Prostate gland (tissue), 2 donors: Measurements from ENCODE around the gene FOXRED1. TPM values are rescaled to one million over a fixed set of nuclear protein-coding genes. Genes with fewer than 3 reads are reported as not detected.
"Not testable (repeated sequence)": the region's sequence is repeated elsewhere in the genome, so short reads cannot be mapped to it uniquely, and the experiment has no call there.

ENCODE experiments used
- DNase-seq: peaks from one replicate; pipeline ENCODE4 v3.0.0-alpha.2; 2019; ENCODE audit warnings: low spot score
- H3K27ac ChIP-seq, 2 donors: fragments of 200-600 bp; sonication (generic); 2 replicates each; pipeline ENCODE4 v1.5.1; 2017 to 2019
- H3K27me3 ChIP-seq: fragments of 200-600 bp; sonication (generic); replicated peaks from 2 replicates; pipeline ENCODE4 v1.5.1; 2019; ENCODE audit not compliant: insufficient read depth
- H3K36me3 ChIP-seq, 2 donors: fragments of 200-600 bp; sonication (generic); 1 replicate in 1 of 2; 2 replicates in 1 of 2; pipeline versions ENCODE4 v1.5.1 to v1.8.1; 2017 to 2019
- H3K4me1 ChIP-seq: fragments of 200-600 bp; sonication (generic); replicated peaks from 2 replicates; pipeline ENCODE4 v1.5.1; 2019
- H3K4me3 ChIP-seq, 2 donors: fragments of 200-600 bp; sonication (generic); 2 replicates each; pipeline ENCODE4 v1.5.1; 2017 to 2019
- H3K9me3 ChIP-seq: fragments of 200-600 bp; sonication (generic); 2 replicates; pipeline ENCODE4 v1.5.1; 2017
- CTCF ChIP-seq, 4 experiments: fragments of 200-600 bp in 2 of 4; fragments of 450-650 bp in 2 of 4; sonication (generic) in 2 of 4; IDR thresholded peaks; 1 replicate in 3 of 4; 2 replicates in 1 of 4; pipeline ENCODE4 v1.5.1; 2016 to 2019; ENCODE audit warnings: antibody characterized with exemption in 4 of 4, mild to moderate bottlenecking in 2 of 4, moderate library complexity in 2 of 4
- POLR2A ChIP-seq: fragments of 450-650 bp; IDR thresholded peaks from one replicate; pipeline ENCODE4 v1.6.1; 2016; ENCODE audit warnings: antibody characterized with exemption, mild to moderate bottlenecking
- POLR2AphosphoS5 ChIP-seq: sonication (generic); formaldehyde crosslinking; IDR thresholded peaks from one replicate; pipeline ENCODE4 v1.6.1; 2017; ENCODE audit warnings: antibody characterized with exemption
- WGBS: methylation state at CpG from one replicate; pipeline ENCODE4 v1.1.5; 2018; 5-methylcytosine and 5-hydroxymethylcytosine counted together
- intact Hi-C: fragments of 100-400 bp; cut with DNase I; formaldehyde crosslinking; loops from one replicate; pipeline ENCODE4 v1.14.2; 2022
- total RNA-seq, 2 donors: library from RNA; depleted of rRNA; stranded (reverse); fragments of >200 nt; gene quantifications; one replicate each; pipeline ENCODE4 v1.1.0, GENCODE V29; 2016

FOXRED1 gene
- total RNA-seq, 2 donors from 2014 or later = 23.9 to 44.0 TPM

GRCh38 chr11:126233391-126233790 is 35.6 kb upstream of the FOXRED1 start:
- Histone ChIP-seq H3K27ac (no peak overlapping the region), H3K4me1 (no peaks in the 10 kb centered on the region), H3K27me3 (no peaks in the 10 kb centered on the region), H3K36me3 (no peaks in the 10 kb centered on the region), H3K4me3 (no peak overlapping the region), H3K9me3 (no peaks in the 10 kb centered on the region)
- DNase-seq = no peak
- WGBS = over 99% methylated on average over 4 of the region's 4 CpGs
- intact Hi-C loops = no loop called here
- no peak for TF ChIP-seq POLR2AphosphoS5
- TF ChIP-seq POLR2A = no peak
- TF ChIP-seq CTCF (IDR thresholded peaks at IDR 0.05) = no peak

GRCh38 chr11:126246636-126247035 is 22.3 kb upstream of the FOXRED1 start:
- Histone ChIP-seq H3K4me3 (no peak overlapping the region), H3K9me3 (no peaks in the 10 kb centered on the region), H3K4me1 (no peaks in the 10 kb centered on the region), H3K27ac (no peak overlapping the region), H3K27me3 (no peaks in the 10 kb centered on the region), H3K36me3 (no peaks in the 10 kb centered on the region)
- TF ChIP-seq POLR2AphosphoS5 (no peak), CTCF (IDR thresholded peaks at IDR 0.05) (no peak), POLR2A (no peak)
- 95% methylated on average over 2 of the region's 2 CpGs for WGBS
- DNase-seq = no peak
- intact Hi-C loops = no loop called here

GRCh38 chr11:126253265-126253664 is 15.7 kb upstream of the FOXRED1 start:
- H3K27ac ChIP-seq = no peak overlapping the region
- H3K36me3 ChIP-seq = no peaks in the 10 kb centered on the region
- H3K4me1 ChIP-seq = no peaks in the 10 kb centered on the region
- WGBS = 94% methylated on average over 4 of the region's 4 CpGs
- H3K9me3 ChIP-seq = no peaks in the 10 kb centered on the region
- no peaks in the 10 kb centered on the region for H3K27me3 ChIP-seq
- intact Hi-C loops = no loop called here
- no peak for DNase-seq
- no peak overlapping the region for H3K4me3 ChIP-seq
- TF ChIP-seq POLR2A (no peak), POLR2AphosphoS5 (no peak), CTCF (IDR thresholded peaks at IDR 0.05) (no peak)

- Histone ChIP-seq H3K9me3 (no peaks in the 10 kb centered on the region), H3K4me3 (no peak overlapping the region), H3K27me3 (no peaks in the 10 kb centered on the region), H3K36me3 (no peaks in the 10 kb centered on the region), H3K27ac (no peak overlapping the region), H3K4me1 (no peaks in the 10 kb centered on the region)
- no peak for DNase-seq
- WGBS = 79% methylated on average over 1 of the region's 1 CpG
- intact Hi-C loops = no loop called here
- TF ChIP-seq POLR2AphosphoS5 (no peak), POLR2A (no peak), CTCF (IDR thresholded peaks at IDR 0.05) (no peak)
Observed at GRCh38 chr11:126254819-126255218, 14.1 kb upstream of the FOXRED1 start.

GRCh38 chr11:126255507-126255906 is 13.4 kb upstream of the FOXRED1 start:
- not testable (repeated sequence) for H3K36me3 ChIP-seq
- 95% methylated on average over 5 of the region's 5 CpGs for WGBS

More at GRCh38 chr11:126255507-126255906, 13.4 kb upstream of the FOXRED1 start:
- H3K9me3 ChIP-seq, H3K4me3 ChIP-seq, H3K27ac ChIP-seq, intact Hi-C loops, H3K27me3 ChIP-seq, DNase-seq, H3K4me1 ChIP-seq: not testable (repeated sequence)
